Esophagus muscularis mucosa (tissue), 3 donors: Measurements from ENCODE around the gene USP34.

Experiments
- POLR2AphosphoS5 ChIP-seq, 2 donors: sonication (generic); formaldehyde crosslinking; IDR thresholded peaks; one replicate each; pipeline ENCODE4 v1.6.1; 2017; ENCODE audit warnings: antibody characterized with exemption in 2 of 2
- TF ChIP-seq, protein P1 (sequence below), 3 experiments: fragments of 200-600 bp in 2 of 3; fragments of 450-650 bp in 1 of 3; sonication (generic) in 2 of 3; IDR thresholded peaks; one replicate each; pipeline ENCODE4 v1.5.1; 2017 to 2019; ENCODE audit warnings: antibody characterized with exemption in 3 of 3, mild to moderate bottlenecking in 2 of 3, moderate library complexity in 1 of 3

DNA sequence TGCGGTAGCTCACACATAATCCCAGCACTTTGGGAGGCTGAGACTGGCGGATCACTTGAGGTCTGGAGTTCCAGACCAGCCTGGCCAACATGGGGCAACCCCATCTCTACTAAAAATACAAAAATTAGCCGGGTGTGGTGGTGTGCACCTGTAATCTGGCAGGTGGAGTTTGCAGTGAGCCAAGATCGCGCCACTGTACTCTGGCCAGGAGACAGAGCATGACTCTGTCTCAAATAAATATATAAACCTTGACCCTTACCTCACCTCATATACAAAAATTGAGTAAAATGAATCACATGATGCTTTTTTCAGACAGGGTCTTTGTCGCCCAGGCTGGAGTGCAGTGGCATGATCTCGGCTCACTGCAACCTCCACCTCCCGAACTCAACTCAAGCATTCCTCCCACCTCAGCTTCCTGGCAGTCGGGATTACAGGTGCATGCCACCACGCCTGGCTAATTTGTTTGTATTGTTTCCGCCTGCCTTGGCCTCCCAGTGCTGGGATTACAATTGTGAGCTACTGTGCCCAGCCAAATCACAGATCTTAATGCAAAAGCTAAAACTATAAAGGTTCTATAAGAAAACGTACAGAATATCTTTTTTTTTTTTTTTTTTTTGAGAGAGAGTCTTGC, 42.0 kb upstream of the USP34 start:
- TF ChIP-seq, protein P1, sequence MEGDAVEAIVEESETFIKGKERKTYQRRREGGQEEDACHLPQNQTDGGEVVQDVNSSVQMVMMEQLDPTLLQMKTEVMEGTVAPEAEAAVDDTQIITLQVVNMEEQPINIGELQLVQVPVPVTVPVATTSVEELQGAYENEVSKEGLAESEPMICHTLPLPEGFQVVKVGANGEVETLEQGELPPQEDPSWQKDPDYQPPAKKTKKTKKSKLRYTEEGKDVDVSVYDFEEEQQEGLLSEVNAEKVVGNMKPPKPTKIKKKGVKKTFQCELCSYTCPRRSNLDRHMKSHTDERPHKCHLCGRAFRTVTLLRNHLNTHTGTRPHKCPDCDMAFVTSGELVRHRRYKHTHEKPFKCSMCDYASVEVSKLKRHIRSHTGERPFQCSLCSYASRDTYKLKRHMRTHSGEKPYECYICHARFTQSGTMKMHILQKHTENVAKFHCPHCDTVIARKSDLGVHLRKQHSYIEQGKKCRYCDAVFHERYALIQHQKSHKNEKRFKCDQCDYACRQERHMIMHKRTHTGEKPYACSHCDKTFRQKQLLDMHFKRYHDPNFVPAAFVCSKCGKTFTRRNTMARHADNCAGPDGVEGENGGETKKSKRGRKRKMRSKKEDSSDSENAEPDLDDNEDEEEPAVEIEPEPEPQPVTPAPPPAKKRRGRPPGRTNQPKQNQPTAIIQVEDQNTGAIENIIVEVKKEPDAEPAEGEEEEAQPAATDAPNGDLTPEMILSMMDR (IDR thresholded peaks at IDR 0.05), result no peak
- no peak for TF ChIP-seq POLR2AphosphoS5 (IDR thresholded peaks at IDR 0.05)
